ENCODE measurements around the gene DSE.

The DSE gene

GRCh38 chr6:116387374-116387773 lies 16.6 kb downstream of the DSE start:
- DNase-seq (ENCODE audit: low spot score): no peak

GRCh38 chr6:116388924-116389323 lies 18.2 kb downstream of the DSE start:
- DNase-seq (ENCODE audit: low spot score): no peak

- no peak for DNase-seq (ENCODE audit: low spot score)
Observed at GRCh38 chr6:116389357-116389756, 18.6 kb downstream of the DSE start.

- DNase-seq (ENCODE audit: low spot score): no peak
Observed at GRCh38 chr6:116390581-116390980, 19.8 kb downstream of the DSE start.

GRCh38 chr6:116392132-116393013 lies 21.6 kb downstream of the DSE start:
- peak; percentile 24 for DNase-seq (ENCODE audit: low spot score)

GRCh38 chr6:116393430-116393829 lies 22.7 kb downstream of the DSE start:
- no peak for DNase-seq (ENCODE audit: low spot score)

- DNase-seq (ENCODE audit: low spot score): no peak
Observed at GRCh38 chr6:116395647-116396046, 24.9 kb downstream of the DSE start.

GRCh38 chr6:116396441-116396840 lies 25.7 kb downstream of the DSE start:
- no peak for DNase-seq (ENCODE audit: low spot score)

- DNase-seq (ENCODE audit: low spot score): no peak
Observed at GRCh38 chr6:116397914-116398313, 27.2 kb downstream of the DSE start.

- DNase-seq (ENCODE audit: low spot score): no peak
Observed at GRCh38 chr6:116398316-116399010, 27.7 kb downstream of the DSE start.

GRCh38 chr6:116399287-116399686 lies 28.5 kb downstream of the DSE start:
- DNase-seq (ENCODE audit: low spot score): no peak

- no peak for DNase-seq (ENCODE audit: low spot score)
Observed at GRCh38 chr6:116400328-116400727, 29.6 kb downstream of the DSE start.

GRCh38 chr6:116402108-116402937 lies 31.6 kb downstream of the DSE start:
- no peak for DNase-seq (ENCODE audit: low spot score)

- no peak for DNase-seq (ENCODE audit: low spot score)
Observed at GRCh38 chr6:116403205-116403604, 32.5 kb downstream of the DSE start.

GRCh38 chr6:116404696-116405095 lies 33.9 kb downstream of the DSE start:
- DNase-seq (ENCODE audit: low spot score): no peak

GRCh38 chr6:116405138-116405537 lies 34.4 kb downstream of the DSE start:
- no peak for DNase-seq (ENCODE audit: low spot score)

GRCh38 chr6:116405652-116406356 lies 35.1 kb downstream of the DSE start:
- DNase-seq (ENCODE audit: low spot score): no peak

GRCh38 chr6:116406678-116407345 lies 36.1 kb downstream of the DSE start:
- DNase-seq (ENCODE audit: low spot score): no peak

GRCh38 chr6:116408491-116408890 lies 37.7 kb downstream of the DSE start:
- no peak for DNase-seq (ENCODE audit: low spot score)

- DNase-seq (ENCODE audit: low spot score): no peak
Observed at GRCh38 chr6:116409756-116410155, 39.0 kb downstream of the DSE start.

- no peak for DNase-seq (ENCODE audit: low spot score)
Observed at GRCh38 chr6:116411284-116411623, 40.5 kb downstream of the DSE start.

Measured in CD4-positive, alpha-beta T cell treated with Interleukin-6 at 100 ng/mL for 8 hours (primary cell).